CD4-positive, alpha-beta T cell treated with Interferon alpha-2 for 1 hour (primary cell): ENCODE measurements around the gene SUCO.
"Not testable (repeated sequence)": the region's sequence is repeated elsewhere in the genome, so short reads cannot be mapped to it uniquely, and the experiment has no call there.

Experiments
- DNase-seq, 2 donors: peaks; one replicate each; pipeline ENCODE4 v3.0.0-alpha.2; 2020 to 2022

Gene SUCO

GRCh38 chr1:172532700-172533512, at the start of gene SUCO:
TSS of gene SUCO (plus strand) at chr1:172533150. CDS start at chr1:172533436, 286 bp downstream.
- peak; percentile 100 for DNase-seq

GRCh38 chr1:172483448-172483847, 49.5 kb upstream of the SUCO start:
- no peak for DNase-seq

- DNase-seq = no peak
These were observed 48.7 kb upstream of the SUCO start for GRCh38 chr1:172484252-172484651.

GRCh38 chr1:172485626-172486025, 47.3 kb upstream of the SUCO start:
- no peak for DNase-seq

GRCh38 chr1:172486805-172487454, 46.0 kb upstream of the SUCO start:
- no peak for DNase-seq

- DNase-seq = no peak
These were observed 45.4 kb upstream of the SUCO start for GRCh38 chr1:172487550-172487949.

- DNase-seq = no peak
These were observed 44.6 kb upstream of the SUCO start for GRCh38 chr1:172488393-172488792.

GRCh38 chr1:172489847-172490246, 43.1 kb upstream of the SUCO start:
- no peak for DNase-seq

- DNase-seq = no peak
These were observed 40.5 kb upstream of the SUCO start for GRCh38 chr1:172492421-172492820.

GRCh38 chr1:172494166-172494565, 38.8 kb upstream of the SUCO start:
- no peak for DNase-seq

- not testable (repeated sequence) for DNase-seq
These were observed 36.8 kb upstream of the SUCO start for GRCh38 chr1:172496127-172496526.

GRCh38 chr1:172496678-172497077, 36.3 kb upstream of the SUCO start:
- DNase-seq = no peak

- DNase-seq = no peak
These were observed 35.7 kb upstream of the SUCO start for GRCh38 chr1:172497230-172497629.

- no peak for DNase-seq
These were observed 34.1 kb upstream of the SUCO start for GRCh38 chr1:172498857-172499256.

- no peak for DNase-seq
These were observed 33.3 kb upstream of the SUCO start for GRCh38 chr1:172499636-172500141.

- DNase-seq = no peak
These were observed 32.7 kb upstream of the SUCO start for GRCh38 chr1:172500207-172500606.

GRCh38 chr1:172507741-172508140, 25.2 kb upstream of the SUCO start:
- DNase-seq = no peak

GRCh38 chr1:172510479-172510878, 22.5 kb upstream of the SUCO start:
- no peak for DNase-seq

GRCh38 chr1:172512591-172512990, 20.4 kb upstream of the SUCO start:
- no peak for DNase-seq

- DNase-seq = no peak
These were observed 19.5 kb upstream of the SUCO start for GRCh38 chr1:172513479-172513878.

GRCh38 chr1:172514108-172514507, 18.8 kb upstream of the SUCO start:
- DNase-seq = no peak

GRCh38 chr1:172515436-172515835, 17.5 kb upstream of the SUCO start:
- no peak for DNase-seq

- no peak for DNase-seq
These were observed 17.0 kb upstream of the SUCO start for GRCh38 chr1:172515927-172516326.

GRCh38 chr1:172517081-172517480, 15.9 kb upstream of the SUCO start:
- DNase-seq = no peak
